ENCODE results near the gene DBX1. TPM values are rescaled to one million over a fixed set of nuclear protein-coding genes. Genes with fewer than 3 reads are reported as not detected.
"Not testable (repeated sequence)": the region's sequence is repeated elsewhere in the genome, so short reads cannot be mapped to it uniquely, and the experiment has no call there.

The DBX1 gene
- total and polyA plus RNA-seq, 2 experiments from 2014 or later, result not detected

GRCh38 chr11:20129665-20130064, 30.6 kb downstream of the DBX1 start (continued):
- TF ChIP-seq REST (IDR thresholded peaks at IDR 0.05; ENCODE audit: unreplicated experiment) (no peak), ZNF114 (CRISPR knock-in tag; IDR thresholded peaks at IDR 0.05) (no peak), NANOG (IDR thresholded peaks at IDR 0.05; ENCODE audit: borderline replicate concordance) (no peak), EZH2phosphoT487 (IDR thresholded peaks at IDR 0.05; ENCODE audit: unreplicated experiment) (no peak), CTCF (conservative IDR thresholded peaks at IDR 0.05; ENCODE audit: low read depth in 2 of 2) (no peak), STAT1 (IDR thresholded peaks at IDR 0.05; ENCODE audit: unreplicated experiment) (no peak), JUNB (IDR thresholded peaks at IDR 0.05; ENCODE audit: unreplicated experiment) (no peak)

GRCh38 chr11:20128528-20128825, 31.8 kb downstream of the DBX1 start:
- H3K9me3 Mint-ChIP-seq, result not testable (repeated sequence)

GRCh38 chr11:20127671-20128527, 32.4 kb downstream of the DBX1 start:
- peaks cover 3% of the 10 kb centered on the region; the same call in 1 of the 2 replicates for H3K4me1 ChIP-seq (ENCODE audit: insufficient read depth)
- no peaks in the 10 kb centered on the region for H3K9me2 ChIP-seq (ENCODE audit: insufficient read depth)
- H3K27ac ChIP-seq (ENCODE audit: low read depth), result no peak overlapping the region
- Mint-ChIP-seq H3K27me3 (ENCODE audit: insufficient read depth, low read depth, poor library complexity) (peaks cover 25% of the 10 kb centered on the region), H3K9me3 (no peaks in the 10 kb centered on the region; the same call in 1 of the 3 replicates), H3K36me3 (ENCODE audit: low read depth) (no peaks in the 10 kb centered on the region; the same call in 2 of the 3 replicates), H3K4me1 (peaks cover 7% of the 10 kb centered on the region; the same call in 2 of the 3 replicates), H3K27ac (no peak overlapping the region), H3K4me3 (no peak overlapping the region)
- H4K20me1 ChIP-seq (replicated peaks; ENCODE audit: insufficient read depth), result 0 out of 2 replicates have a peak, but pooled peaks cover 4% of the 10 kb centered on the region
- H3K36me3 ChIP-seq (ENCODE audit: insufficient read depth), result no peaks in the 10 kb centered on the region
- DNase-seq (ENCODE audit: low spot score) (peak; percentile 89), ATAC-seq (peak; percentile 84)
- peaks cover 34% of the 10 kb centered on the region for H3K27me3 ChIP-seq (ENCODE audit: insufficient read depth)
- no peak overlapping the region for H3K4me2 ChIP-seq
- H2AFZ ChIP-seq, result no peak overlapping the region
- no peaks in the 10 kb centered on the region for H3F3A ChIP-seq (replicated peaks; ENCODE audit: low read depth)
- no peak overlapping the region for H3K4me3 ChIP-seq
- no peaks in the 10 kb centered on the region for H3K79me2 ChIP-seq (replicated peaks; ENCODE audit: insufficient read depth)
- peak; percentile 98 for TF ChIP-seq CTCF (conservative IDR thresholded peaks at IDR 0.05; ENCODE audit: low read depth in 2 of 2)
- no peak for TF ChIP-seq REST (IDR thresholded peaks at IDR 0.05; ENCODE audit: unreplicated experiment)

More at GRCh38 chr11:20128528-20128825, 31.8 kb downstream of the DBX1 start:
- H3K4me3 Mint-ChIP-seq; H2AFZ ChIP-seq; H3K27ac ChIP-seq (ENCODE audit: low read depth); H3K4me1 Mint-ChIP-seq; H3K9me2 ChIP-seq (ENCODE audit: insufficient read depth); H3K27ac Mint-ChIP-seq; DNase-seq (ENCODE audit: low spot score); H3K4me1 ChIP-seq (ENCODE audit: insufficient read depth); H3K79me2 ChIP-seq (replicated peaks; ENCODE audit: insufficient read depth); H3K4me2 ChIP-seq; H3F3A ChIP-seq (replicated peaks; ENCODE audit: low read depth); H4K20me1 ChIP-seq (replicated peaks; ENCODE audit: insufficient read depth); H3K36me3 Mint-ChIP-seq (ENCODE audit: low read depth); H3K4me3 ChIP-seq; ATAC-seq; H3K36me3 ChIP-seq (ENCODE audit: insufficient read depth): not testable (repeated sequence)
- H3K27me3 Mint-ChIP-seq (ENCODE audit: insufficient read depth, low read depth, poor library complexity), result peaks cover 25% of the 10 kb centered on the region
- H3K27me3 ChIP-seq (ENCODE audit: insufficient read depth), result peaks cover 39% of the 10 kb centered on the region
